MCF 10A (cell line): ENCODE measurements around the gene SERPINI1. TPM values are rescaled to one million over a fixed set of nuclear protein-coding genes. Genes with fewer than 3 reads are reported as not detected.
A peak's percentile ranks its signal among the peaks of the same experiment; 100 is the strongest.

Source experiments
- BruUV-seq: library from RNA; stranded (reverse); fragments of 400-500 nt; replicated peaks from 2 replicates; lab custom pipeline; 2021; lab: Mats Ljungman, UMichigan
- CTCF ChIA-PET: fragments of 300-600 bp; sonication (Branson Sonifier 250); formaldehyde crosslinking; extraction: SDS; loops from one replicate; lab custom pipeline; 2021; ENCODE audit warnings: antibody characterized with exemption, inconsistent platforms; lab: Yijun Ruan, JAX
- POLR2A ChIA-PET: fragments of 300-600, 350-650 bp; sonication (Branson Sonifier 250); formaldehyde crosslinking; extraction: SDS; loops from one replicate; lab custom pipeline; 2020; ENCODE audit warnings: antibody characterized with exemption, inconsistent platforms; lab: Yijun Ruan, JAX
- DNase-seq: peaks from one replicate; pipeline ENCODE4 v3.0.0-alpha.2; 2018; ENCODE audit not compliant: unreplicated experiment
- H3K27ac Mint-ChIP-seq: one replicate; pipeline ENCODE4 v1.8.0; 2022; ENCODE audit warnings: mild to moderate bottlenecking, low read depth, mixed read lengths; ENCODE audit not compliant: unreplicated experiment
- H3K27me3 Mint-ChIP-seq: one replicate; pipeline ENCODE4 v1.8.0; 2022; ENCODE audit warnings: mixed read lengths; ENCODE audit not compliant: insufficient read depth, unreplicated experiment
- H3K36me3 Mint-ChIP-seq: one replicate; pipeline ENCODE4 v1.8.0; 2022; ENCODE audit warnings: mild to moderate bottlenecking, moderate library complexity, mixed read lengths; ENCODE audit not compliant: insufficient read depth, unreplicated experiment
- H3K4me1 Mint-ChIP-seq: one replicate; pipeline ENCODE4 v1.8.0; 2022; ENCODE audit warnings: mixed read lengths; ENCODE audit not compliant: insufficient read depth, unreplicated experiment
- H3K4me3 Mint-ChIP-seq: one replicate; pipeline ENCODE4 v1.8.0; 2022; ENCODE audit warnings: mild to moderate bottlenecking, moderate library complexity, mixed read lengths; ENCODE audit not compliant: unreplicated experiment
- H3K9me3 Mint-ChIP-seq: one replicate; pipeline ENCODE4 v1.8.0; 2022; ENCODE audit warnings: mixed read lengths; ENCODE audit not compliant: unreplicated experiment
- intact Hi-C: fragments of 100-400 bp; cut with micrococcal nuclease; formaldehyde crosslinking; loops from 2 replicates; pipeline ENCODE4 v1.14.1; 2022
- total RNA-seq: library from RNA; stranded (reverse); gene quantifications from 2 replicates; pipeline ENCODE4 v1.2.3, GENCODE V29; 2022
- TF ChIP-seq, protein P1 (sequence below): fragments of 200-600 bp; IDR thresholded peaks from one replicate; pipeline ENCODE4 v1.8.0; 2022; ENCODE audit warnings: antibody characterized with exemption, mild to moderate bottlenecking; ENCODE audit not compliant: unreplicated experiment

Gene SERPINI1
- total RNA-seq, 1 experiment from 2014 or later: 2.6 TPM

DNA sequence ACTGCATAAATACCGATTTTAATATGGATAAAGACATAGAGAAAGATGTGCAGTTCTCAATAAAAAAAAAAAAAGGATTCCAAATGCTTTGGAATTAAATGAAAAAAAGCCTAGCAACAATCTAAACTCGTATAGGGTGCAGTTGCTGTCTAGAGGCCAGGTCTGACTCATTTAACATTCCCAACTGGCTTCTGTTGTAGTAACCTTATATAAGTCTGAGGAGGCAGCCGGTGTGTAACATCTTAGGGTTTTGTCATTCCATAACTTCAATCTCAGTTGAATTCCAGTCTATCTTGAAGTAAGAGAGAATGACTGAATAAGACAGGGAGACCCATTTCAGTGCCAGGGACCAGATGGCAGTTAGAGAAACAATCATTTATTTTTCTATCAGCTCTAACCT lies 7.3 kb upstream of the SERPINI1 start:
- Mint-ChIP-seq H3K36me3 (peaks cover 11% of the 10 kb centered on the region), H3K27ac (peak overlapping the region; percentile 41), H3K4me3 (no peak overlapping the region), H3K4me1 (peaks cover 39% of the 10 kb centered on the region), H3K27me3 (no peaks in the 10 kb centered on the region), H3K9me3 (no peaks in the 10 kb centered on the region)
- DNase-seq: peak; percentile 49
- ChIA-PET CTCF (interaction anchor here (0.6 to 1.4 kb wide), 3 partner anchors 29 to 1589 kb away, joined by 3 to 4 read pairs (median 4); no protein-coding TSS in a partner anchor), POLR2A (no interaction called here)
- TF ChIP-seq, protein P1, sequence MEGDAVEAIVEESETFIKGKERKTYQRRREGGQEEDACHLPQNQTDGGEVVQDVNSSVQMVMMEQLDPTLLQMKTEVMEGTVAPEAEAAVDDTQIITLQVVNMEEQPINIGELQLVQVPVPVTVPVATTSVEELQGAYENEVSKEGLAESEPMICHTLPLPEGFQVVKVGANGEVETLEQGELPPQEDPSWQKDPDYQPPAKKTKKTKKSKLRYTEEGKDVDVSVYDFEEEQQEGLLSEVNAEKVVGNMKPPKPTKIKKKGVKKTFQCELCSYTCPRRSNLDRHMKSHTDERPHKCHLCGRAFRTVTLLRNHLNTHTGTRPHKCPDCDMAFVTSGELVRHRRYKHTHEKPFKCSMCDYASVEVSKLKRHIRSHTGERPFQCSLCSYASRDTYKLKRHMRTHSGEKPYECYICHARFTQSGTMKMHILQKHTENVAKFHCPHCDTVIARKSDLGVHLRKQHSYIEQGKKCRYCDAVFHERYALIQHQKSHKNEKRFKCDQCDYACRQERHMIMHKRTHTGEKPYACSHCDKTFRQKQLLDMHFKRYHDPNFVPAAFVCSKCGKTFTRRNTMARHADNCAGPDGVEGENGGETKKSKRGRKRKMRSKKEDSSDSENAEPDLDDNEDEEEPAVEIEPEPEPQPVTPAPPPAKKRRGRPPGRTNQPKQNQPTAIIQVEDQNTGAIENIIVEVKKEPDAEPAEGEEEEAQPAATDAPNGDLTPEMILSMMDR: no peak
- intact Hi-C loops: no loop called here
- no TSS peak for BruUV-seq

DNA sequence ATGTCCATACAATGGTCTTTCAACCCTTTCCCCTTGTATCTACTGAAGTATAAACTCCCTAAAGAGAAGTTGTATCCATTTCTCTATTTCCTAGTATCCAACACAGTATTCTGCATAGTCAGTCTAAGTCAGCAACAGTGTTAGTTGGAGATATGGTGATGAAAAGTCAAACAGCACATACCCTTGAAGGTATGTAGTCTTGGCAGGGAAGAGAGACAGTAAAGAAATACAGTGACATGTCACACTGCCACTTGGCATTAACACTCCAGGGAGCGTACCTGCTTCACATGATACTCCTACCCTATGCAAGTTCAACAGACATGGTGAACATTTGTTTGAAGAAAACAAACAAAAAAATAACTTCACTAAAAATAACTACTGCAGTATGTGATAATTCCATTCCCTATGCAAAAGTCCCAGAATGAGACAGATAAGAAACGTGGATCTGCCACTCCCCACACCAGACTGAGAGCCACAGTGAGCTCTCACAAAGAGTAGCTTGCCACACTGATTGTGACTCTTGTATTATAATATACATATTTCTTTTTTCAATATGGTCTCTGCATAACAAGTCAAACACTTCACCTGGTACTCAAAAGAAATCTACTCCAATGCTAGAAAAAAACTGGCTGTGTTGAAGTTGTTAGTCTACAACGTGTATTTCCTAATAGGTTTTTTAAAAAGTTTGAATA lies 6.7 kb upstream of the SERPINI1 start:
- ChIA-PET CTCF (interaction anchor here (0.6 to 1.4 kb wide), 3 partner anchors 29 to 1590 kb away, joined by 3 to 4 read pairs (median 4); no protein-coding TSS in a partner anchor), POLR2A (no interaction called here)
- Mint-ChIP-seq H3K27ac (peak overlapping the region; percentile 41), H3K4me3 (no peak overlapping the region), H3K27me3 (no peaks in the 10 kb centered on the region), H3K4me1 (peaks cover 39% of the 10 kb centered on the region), H3K36me3 (peaks cover 11% of the 10 kb centered on the region), H3K9me3 (no peaks in the 10 kb centered on the region)
- intact Hi-C loops: no loop called here
- TF ChIP-seq, protein P1: no peak
- no peak for DNase-seq
- BruUV-seq: no TSS peak

DNA sequence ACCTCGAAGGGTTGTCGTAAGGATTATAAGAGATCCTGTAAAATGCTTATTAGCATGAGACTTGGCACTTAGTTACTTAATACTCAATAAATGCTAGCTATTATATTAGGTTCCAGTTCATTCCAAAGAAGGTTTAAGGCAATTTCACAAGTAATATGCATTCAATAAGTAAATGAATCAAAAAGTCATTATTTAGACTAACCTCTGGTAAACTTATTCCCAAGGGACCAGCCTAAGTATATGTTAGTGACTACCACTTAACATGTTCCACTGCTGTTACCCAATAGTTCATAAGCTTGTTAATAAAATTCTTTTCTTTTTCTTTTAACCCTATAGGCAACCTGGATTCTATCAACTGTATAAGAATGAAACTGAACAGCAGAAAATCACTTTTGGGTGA lies 5.9 kb upstream of the SERPINI1 start:
- BruUV-seq: no TSS peak
- CTCF ChIA-PET: no interaction called here
- no peak overlapping the region for H3K27ac Mint-ChIP-seq

DNA sequence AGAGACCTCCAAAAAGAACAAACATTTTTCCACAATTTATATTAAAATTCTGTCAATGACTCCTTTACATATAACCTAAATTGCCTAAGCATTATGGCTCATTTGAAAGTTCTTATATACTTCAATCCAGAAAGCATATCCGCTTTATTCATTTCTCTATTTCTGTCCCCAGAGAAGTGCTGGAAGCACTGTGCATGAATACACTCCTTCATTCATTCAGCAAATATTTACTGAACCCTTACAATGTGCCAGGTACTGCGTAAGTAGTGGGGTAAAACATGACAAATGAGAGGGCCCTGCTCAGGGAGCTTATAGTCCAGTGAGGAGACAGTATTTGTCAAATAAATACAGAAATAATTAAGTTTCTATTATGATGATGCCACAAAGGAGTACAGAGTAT lies 4.1 kb upstream of the SERPINI1 start:
- Mint-ChIP-seq H3K4me1 (peaks cover 34% of the 10 kb centered on the region), H3K4me3 (no peak overlapping the region), H3K27me3 (no peaks in the 10 kb centered on the region), H3K36me3 (peaks cover 7% of the 10 kb centered on the region), H3K27ac (no peak overlapping the region), H3K9me3 (no peaks in the 10 kb centered on the region)
- DNase-seq: no peak
- TF ChIP-seq, protein P1: no peak
- POLR2A ChIA-PET: no interaction called here
- CTCF ChIA-PET: no interaction called here
- BruUV-seq: no TSS peak
- intact Hi-C loops: no loop called here

More for the DNA sequence above, 5.9 kb upstream of the SERPINI1 start:
- Mint-ChIP-seq H3K4me3 (no peak overlapping the region), H3K36me3 (peaks cover 11% of the 10 kb centered on the region), H3K4me1 (peaks cover 39% of the 10 kb centered on the region), H3K27me3 (no peaks in the 10 kb centered on the region), H3K9me3 (no peaks in the 10 kb centered on the region)
- TF ChIP-seq, protein P1: no peak
- no peak for DNase-seq
- POLR2A ChIA-PET: interaction anchor here (0.6 to 0.9 kb wide), 3 partner anchors 8 to 134 kb away, joined by 3 read pairs; no protein-coding TSS in a partner anchor
- intact Hi-C loops: no loop called here
